ENCODE data around the gene COG1.
A peak's percentile ranks its signal among the peaks of the same experiment; 100 is the strongest.

- TF ChIP-seq CTCF (IDR thresholded peaks at IDR 0.05; ENCODE audit: extremely low read depth in 1 of 2, insufficient read depth in 1 of 2, low read depth in 1 of 2, low read length in 2 of 2), result peak; percentile 76 to 77
- no peak for TF ChIP-seq MYC (IDR thresholded peaks at IDR 0.05; ENCODE audit: low read depth, low read length)
- TF ChIP-seq POLR2A (IDR thresholded peaks at IDR 0.05; ENCODE audit: low read depth, low read length), result no peak
- no peak for TF ChIP-seq EZH2 (IDR thresholded peaks at IDR 0.05; ENCODE audit: borderline replicate concordance, low read depth, low read length, severe bottlenecking)
- no peak for TF ChIP-seq POLR2AphosphoS5 (IDR thresholded peaks at IDR 0.05; ENCODE audit: insufficient read depth, low read depth, low read length)
- TF ChIP-seq JUN (IDR thresholded peaks at IDR 0.05; ENCODE audit: borderline replicate concordance, insufficient read depth, insufficient read length, low read depth), result no peak
- TF ChIP-seq FOS (IDR thresholded peaks at IDR 0.05; ENCODE audit: borderline replicate concordance, insufficient read depth, low read length), result no peak
- no peak for TF ChIP-seq MAX (IDR thresholded peaks at IDR 0.05; ENCODE audit: insufficient read depth, insufficient read length)
- TF ChIP-seq GATA2 (IDR thresholded peaks at IDR 0.05; ENCODE audit: insufficient read depth, insufficient read length, low read depth, low read length), result no peak
Observed at GRCh38 chr17:73156166-73156840, 36.6 kb upstream of the COG1 start.

All from endothelial cell of umbilical vein (primary cell).